Umbilical cord (tissue), 2 donors: ENCODE measurements around the gene TXNDC11. TPM values are rescaled to one million over a fixed set of nuclear protein-coding genes. Genes with fewer than 3 reads are reported as not detected.

Experiments used
- DNase-seq: peaks from one replicate; pipeline ENCODE4 v3.0.0-alpha.2; 2015; ENCODE audit warnings: low spot score
- total RNA-seq: library from RNA; depleted of rRNA; stranded (reverse); fragments of >200 nt; gene quantifications from one replicate; pipeline ENCODE4 v1.2.3, GENCODE V29; 2014; ENCODE audit warnings: low replicate concordance; ENCODE audit not compliant: insufficient read depth

TXNDC11 gene
- total RNA-seq, 1 donor from 2014 or later: 30.3 TPM

DNA sequence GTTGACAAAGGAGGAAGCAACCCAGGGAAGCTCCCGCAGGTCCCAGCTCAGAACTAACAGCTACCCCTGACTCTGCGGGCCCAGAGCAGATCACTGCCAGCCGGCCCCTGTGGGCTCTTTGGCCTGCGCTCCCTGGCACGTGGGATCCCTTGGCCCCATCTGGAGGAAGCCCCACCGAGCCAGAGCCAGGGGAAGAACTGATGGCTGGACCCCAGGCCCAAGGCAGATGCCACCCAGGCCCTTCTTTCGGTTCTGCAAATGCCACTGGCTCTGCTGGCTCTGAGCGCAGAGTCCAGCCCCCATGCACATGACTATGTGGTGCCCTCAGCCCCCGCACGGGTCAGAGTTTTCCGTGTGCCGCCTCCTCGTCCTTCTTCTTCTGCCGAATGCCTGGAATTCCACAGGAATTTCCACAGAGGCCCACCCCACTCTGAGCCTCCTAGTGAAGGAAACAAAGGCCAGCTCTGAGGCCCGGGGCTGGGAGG is 110.2 kb downstream of the TXNDC11 start:
- peak; percentile 92 for DNase-seq

DNA sequence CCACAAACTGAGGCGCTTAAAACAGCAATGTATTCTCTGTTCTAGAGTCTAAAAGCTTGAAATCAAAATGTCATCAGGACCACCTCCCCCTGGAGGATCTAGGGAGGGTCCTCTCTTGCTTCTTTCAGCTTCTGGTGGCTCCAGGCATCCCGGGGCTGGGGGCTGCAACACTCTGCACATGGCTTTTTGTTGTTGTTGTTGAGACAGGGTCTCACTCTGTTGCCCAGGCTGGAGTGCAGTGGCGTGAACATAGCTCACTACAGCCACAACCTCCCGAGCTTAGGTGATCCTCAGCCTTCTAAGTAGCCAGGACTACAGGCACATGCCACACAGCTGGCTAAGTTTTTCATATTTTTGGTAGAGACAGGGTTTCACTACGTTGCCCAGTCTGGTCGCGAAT is 111.4 kb downstream of the TXNDC11 start:
- DNase-seq: no peak

DNA sequence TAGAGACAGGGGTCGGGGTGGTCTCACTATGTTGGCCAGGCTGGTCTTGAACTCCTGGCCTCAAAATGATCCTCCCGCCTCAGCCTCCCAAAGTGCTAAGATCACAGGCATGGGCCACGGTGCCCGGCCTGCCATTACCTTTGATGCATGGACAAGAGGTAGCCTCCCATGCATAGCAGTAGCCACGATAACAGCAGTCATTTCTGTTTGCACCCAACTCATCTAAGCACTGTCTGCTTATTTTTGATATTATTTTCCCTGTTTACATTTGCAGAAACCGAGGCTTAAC is 111.9 kb downstream of the TXNDC11 start:
- DNase-seq: no peak

DNA sequence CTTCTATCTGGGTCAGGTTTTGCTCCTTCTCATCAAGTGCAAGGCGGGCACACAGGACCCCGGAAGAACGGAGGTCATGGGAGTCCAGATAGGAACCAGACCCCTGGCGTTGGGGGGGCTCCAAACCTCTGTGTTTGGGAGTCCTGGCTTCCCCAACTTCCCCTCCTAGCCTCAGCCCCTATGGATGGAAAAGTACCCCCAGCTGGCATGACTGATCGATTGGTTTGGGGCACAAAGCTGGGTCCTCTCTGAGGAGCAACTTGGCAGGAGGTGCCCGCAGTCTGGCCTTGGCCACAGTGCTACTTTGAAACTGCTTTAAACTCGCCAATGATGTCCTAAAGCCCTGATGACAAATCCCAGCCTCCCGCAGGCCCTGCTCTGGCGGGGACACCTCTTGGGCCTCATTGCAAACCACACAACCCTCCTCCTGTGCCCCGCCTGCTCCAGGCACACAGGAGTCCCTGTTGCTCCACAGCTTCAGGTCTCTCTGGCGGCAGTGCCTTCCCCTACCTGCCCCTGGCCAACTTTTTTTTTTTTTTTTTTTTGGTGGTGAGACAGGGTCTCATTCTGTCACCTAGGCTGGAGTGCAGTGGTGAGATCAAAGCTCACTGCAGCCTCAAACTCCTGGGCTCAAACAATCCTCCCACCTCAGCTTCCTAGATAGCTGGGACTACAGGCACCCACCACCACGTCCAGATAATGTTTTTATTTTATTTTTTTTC is 112.5 kb downstream of the TXNDC11 start:
- no peak for DNase-seq

Other genes starting within 250 kb of the TXNDC11 start
- gene LITAF, start 155.9 kb downstream of the TXNDC11 start, total RNA-seq: 28.9 TPM
- 6.0 TPM for gene SNN, start 74.4 kb downstream of the TXNDC11 start, total RNA-seq
- 61.2 TPM for gene ZC3H7A, start 54.4 kb upstream of the TXNDC11 start, total RNA-seq
- 63.8 TPM for gene RSL1D1, start 108.7 kb upstream of the TXNDC11 start, total RNA-seq
- 72.5 TPM for gene GSPT1, start 173.1 kb upstream of the TXNDC11 start, total RNA-seq
- 4.6 TPM for gene NPIPB2, start 199.2 kb upstream of the TXNDC11 start, total RNA-seq
- not detected for gene TNFRSF17, start 222.4 kb upstream of the TXNDC11 start, total RNA-seq
- 26.2 TPM for gene SNX29, start 233.9 kb upstream of the TXNDC11 start, total RNA-seq